ENCODE measurements around the gene NAV1. TPM values are rescaled to one million over a fixed set of nuclear protein-coding genes. Genes with fewer than 3 reads are reported as not detected.
"Not testable (repeated sequence)": the region's sequence is repeated elsewhere in the genome, so short reads cannot be mapped to it uniquely, and the experiment has no call there.

NAV1 gene, protein sequence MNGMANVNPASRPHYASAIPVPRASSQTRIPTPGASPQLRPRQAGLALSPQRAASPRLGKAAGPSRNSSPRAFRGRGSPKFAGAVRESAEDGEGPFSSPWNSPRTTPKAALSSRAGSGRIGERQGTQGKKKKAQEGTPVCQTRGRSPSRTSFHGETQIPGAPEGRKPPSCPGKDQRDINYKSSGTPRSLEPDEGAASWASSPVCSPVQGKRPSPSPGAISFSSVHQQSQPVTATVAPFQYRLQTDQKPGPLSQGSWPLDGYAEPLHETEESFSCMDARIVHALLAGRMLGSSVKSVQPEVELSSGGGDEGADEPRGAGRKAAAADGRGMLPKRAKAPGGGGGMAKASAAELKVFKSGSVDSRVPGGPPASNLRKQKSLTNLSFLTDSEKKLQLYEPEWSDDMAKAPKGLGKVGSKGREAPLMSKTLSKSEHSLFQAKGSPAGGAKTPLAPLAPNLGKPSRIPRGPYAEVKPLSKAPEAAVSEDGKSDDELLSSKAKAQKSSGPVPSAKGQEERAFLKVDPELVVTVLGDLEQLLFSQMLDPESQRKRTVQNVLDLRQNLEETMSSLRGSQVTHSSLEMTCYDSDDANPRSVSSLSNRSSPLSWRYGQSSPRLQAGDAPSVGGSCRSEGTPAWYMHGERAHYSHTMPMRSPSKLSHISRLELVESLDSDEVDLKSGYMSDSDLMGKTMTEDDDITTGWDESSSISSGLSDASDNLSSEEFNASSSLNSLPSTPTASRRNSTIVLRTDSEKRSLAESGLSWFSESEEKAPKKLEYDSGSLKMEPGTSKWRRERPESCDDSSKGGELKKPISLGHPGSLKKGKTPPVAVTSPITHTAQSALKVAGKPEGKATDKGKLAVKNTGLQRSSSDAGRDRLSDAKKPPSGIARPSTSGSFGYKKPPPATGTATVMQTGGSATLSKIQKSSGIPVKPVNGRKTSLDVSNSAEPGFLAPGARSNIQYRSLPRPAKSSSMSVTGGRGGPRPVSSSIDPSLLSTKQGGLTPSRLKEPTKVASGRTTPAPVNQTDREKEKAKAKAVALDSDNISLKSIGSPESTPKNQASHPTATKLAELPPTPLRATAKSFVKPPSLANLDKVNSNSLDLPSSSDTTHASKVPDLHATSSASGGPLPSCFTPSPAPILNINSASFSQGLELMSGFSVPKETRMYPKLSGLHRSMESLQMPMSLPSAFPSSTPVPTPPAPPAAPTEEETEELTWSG (N-terminal part only)
- total RNA-seq (ENCODE audit: unreplicated experiment) = 101 TPM
- long read RNA-seq, partial matches to known transcripts = 3 of 11 reads
- long read RNA-seq, other reads (novel, unspliced or antisense) = 7 of 11 reads

DNA sequence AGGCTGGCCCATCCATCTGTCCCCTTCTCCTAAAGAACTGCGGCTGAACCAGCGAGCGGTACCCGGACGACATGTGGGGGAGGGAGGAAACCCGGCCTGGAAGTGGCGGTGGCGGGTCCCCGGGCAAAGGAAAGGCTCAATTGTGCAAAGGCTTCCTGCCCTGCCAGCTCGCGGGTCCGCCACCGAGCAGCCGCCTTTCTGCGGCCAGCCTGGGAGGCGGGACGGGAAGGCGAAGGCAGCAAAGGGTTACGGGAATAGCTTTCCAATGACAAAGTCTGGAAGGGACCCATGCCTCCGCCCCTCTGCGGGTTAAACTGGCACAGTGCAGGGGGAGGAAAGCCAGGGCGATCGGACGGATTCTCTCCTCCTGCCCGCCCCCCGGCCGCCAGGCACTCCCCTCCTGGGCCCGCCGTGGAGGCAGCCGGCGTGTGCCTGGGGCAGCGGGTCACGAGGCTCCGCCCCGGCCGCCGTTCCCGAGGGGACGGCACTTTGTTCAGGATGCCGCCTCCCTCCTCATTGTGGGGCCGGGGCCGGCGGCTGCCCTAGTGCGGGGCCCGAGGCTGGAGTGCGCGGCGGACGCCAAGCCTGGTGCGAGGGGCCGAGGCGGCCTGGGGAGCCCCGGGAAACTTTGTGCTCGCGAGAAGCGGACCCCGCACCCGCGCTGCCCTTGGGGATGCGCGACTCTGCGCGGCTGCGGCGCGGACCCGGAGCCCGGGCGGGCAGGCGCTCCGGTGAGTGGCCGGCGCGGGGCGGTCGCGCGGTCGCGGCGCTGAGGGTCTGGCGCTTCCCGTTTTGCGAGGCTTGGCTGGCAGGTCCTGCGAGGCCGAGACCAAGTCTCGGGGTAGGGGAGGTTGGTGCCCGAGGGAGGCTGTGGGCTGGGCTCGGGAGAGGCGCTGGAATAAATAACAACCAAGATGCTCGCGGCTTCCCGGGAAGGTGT is at the start of gene NAV1:
NAV1 (plus strand) TSS at position 516 of the 940 bp plus-strand sequence. CDS start 83,758 bp downstream, outside the sequence.
- peak; percentile 83 for DNase-seq (ENCODE audit: low spot score)
- peak within 1 kb of the TSS; percentile 78 for H3K27ac Mint-ChIP-seq (ENCODE audit: unreplicated experiment)
- TF ChIP-seq CTCF (IDR thresholded peaks at IDR 0.05; ENCODE audit: unreplicated experiment) = no peak
- peaks cover 49% of the 10 kb centered on the region for H3K4me1 Mint-ChIP-seq (ENCODE audit: unreplicated experiment)
- H3K36me3 Mint-ChIP-seq (ENCODE audit: low read depth, unreplicated experiment) = peaks cover 4% of the 10 kb centered on the region
- peak within 1 kb of the TSS; percentile 96 for H3K4me3 Mint-ChIP-seq (ENCODE audit: unreplicated experiment)
- peaks cover 11% of the 10 kb centered on the region for H3K27me3 Mint-ChIP-seq (ENCODE audit: unreplicated experiment)
- H3K9me3 Mint-ChIP-seq (ENCODE audit: unreplicated experiment) = no peaks in the 10 kb centered on the region

DNA sequence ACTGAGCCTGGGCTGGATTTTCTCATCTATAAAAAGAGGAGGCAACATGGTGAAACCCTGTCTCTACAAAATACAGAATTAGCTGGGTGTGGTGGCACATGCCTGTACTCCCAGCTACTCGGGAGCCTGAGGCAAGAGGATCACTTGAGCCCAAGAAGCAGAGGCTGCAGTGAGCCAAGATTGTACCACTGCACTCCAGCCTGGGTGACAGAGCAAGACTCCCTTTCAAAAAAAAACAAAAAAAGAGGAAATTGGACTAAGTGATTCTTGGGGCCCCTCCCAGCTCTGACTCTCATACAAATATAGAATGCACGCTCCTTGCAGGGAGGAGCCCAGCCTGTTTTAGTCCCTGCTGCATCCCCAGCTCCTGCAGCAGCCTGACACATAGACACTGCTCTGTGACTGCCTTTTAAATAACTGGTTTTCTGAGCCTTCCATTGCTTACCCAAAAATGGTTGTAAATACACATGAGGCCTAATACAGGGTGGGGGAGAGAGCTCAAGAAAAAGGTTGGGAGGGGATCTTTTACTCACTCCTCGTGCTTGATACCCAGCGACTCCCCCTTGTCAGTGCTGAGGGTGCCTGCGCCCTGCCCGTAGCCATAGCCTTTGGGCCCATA is 49.2 kb upstream of the NAV1 start:
- Mint-ChIP-seq H3K9me3 (ENCODE audit: unreplicated experiment) (no peaks in the 10 kb centered on the region), H3K27ac (ENCODE audit: unreplicated experiment) (no peak overlapping the region), H3K27me3 (ENCODE audit: unreplicated experiment) (peaks cover 11% of the 10 kb centered on the region), H3K4me3 (ENCODE audit: unreplicated experiment) (no peak overlapping the region), H3K4me1 (ENCODE audit: unreplicated experiment) (peaks cover 71% of the 10 kb centered on the region), H3K36me3 (ENCODE audit: low read depth, unreplicated experiment) (peaks cover 33% of the 10 kb centered on the region)
- DNase-seq (ENCODE audit: low spot score) = no peak
- TF ChIP-seq CTCF (IDR thresholded peaks at IDR 0.05; ENCODE audit: unreplicated experiment) = no peak

- H3K27me3 Mint-ChIP-seq (ENCODE audit: unreplicated experiment) = peaks cover 10% of the 10 kb centered on the region
- H3K9me3 Mint-ChIP-seq (ENCODE audit: unreplicated experiment) = no peaks in the 10 kb centered on the region
- H3K27ac Mint-ChIP-seq (ENCODE audit: unreplicated experiment) = peak overlapping the region; percentile 64
- peaks cover 65% of the 10 kb centered on the region for H3K4me1 Mint-ChIP-seq (ENCODE audit: unreplicated experiment)
- no peak for TF ChIP-seq CTCF (IDR thresholded peaks at IDR 0.05; ENCODE audit: unreplicated experiment)
- no peak for DNase-seq (ENCODE audit: low spot score)
- peak overlapping the region; percentile 37 for H3K4me3 Mint-ChIP-seq (ENCODE audit: unreplicated experiment)
- H3K36me3 Mint-ChIP-seq (ENCODE audit: low read depth, unreplicated experiment) = peaks cover 38% of the 10 kb centered on the region
Observed at GRCh38 chr1:201490708-201491131, 48.2 kb upstream of the NAV1 start.

DNA sequence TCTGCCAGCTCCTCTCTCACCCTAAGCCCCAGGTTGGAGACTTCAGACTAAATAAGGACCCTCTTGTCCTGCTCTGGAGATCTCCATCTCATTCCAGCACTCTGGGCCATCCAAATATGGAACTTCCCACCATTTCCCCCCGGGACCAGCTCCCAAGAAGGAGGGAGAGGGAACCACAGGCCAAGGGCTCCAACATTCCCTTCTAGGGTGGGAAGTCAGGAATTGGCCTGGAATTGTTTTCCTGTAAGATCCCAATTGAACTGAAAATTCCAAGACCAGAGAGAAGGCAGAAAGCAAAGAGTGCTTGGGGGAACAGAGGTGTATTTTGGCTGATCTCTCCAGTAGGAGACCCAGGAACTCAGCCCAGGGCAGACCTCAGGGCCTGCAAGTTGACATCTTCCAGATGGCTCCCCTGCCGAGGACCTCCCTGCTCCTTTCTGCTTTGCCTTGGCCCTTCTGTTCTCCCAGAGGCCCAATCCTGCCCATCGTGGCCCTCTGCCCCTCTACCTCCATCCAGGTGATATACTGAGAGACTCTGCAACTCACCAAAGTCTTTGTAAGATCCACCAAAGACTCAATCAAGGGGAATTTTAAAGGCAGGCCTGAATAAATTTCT is 46.9 kb upstream of the NAV1 start:
- H3K27ac Mint-ChIP-seq (ENCODE audit: unreplicated experiment) = no peak overlapping the region
- H3K4me1 Mint-ChIP-seq (ENCODE audit: unreplicated experiment) = peaks cover 56% of the 10 kb centered on the region
- H3K4me3 Mint-ChIP-seq (ENCODE audit: unreplicated experiment) = peak overlapping the region; percentile 9
- no peaks in the 10 kb centered on the region for H3K9me3 Mint-ChIP-seq (ENCODE audit: unreplicated experiment)
- DNase-seq (ENCODE audit: low spot score) = no peak
- H3K27me3 Mint-ChIP-seq (ENCODE audit: unreplicated experiment) = peaks cover 12% of the 10 kb centered on the region
- H3K36me3 Mint-ChIP-seq (ENCODE audit: low read depth, unreplicated experiment) = peaks cover 49% of the 10 kb centered on the region
- TF ChIP-seq CTCF (IDR thresholded peaks at IDR 0.05; ENCODE audit: unreplicated experiment) = no peak

DNA sequence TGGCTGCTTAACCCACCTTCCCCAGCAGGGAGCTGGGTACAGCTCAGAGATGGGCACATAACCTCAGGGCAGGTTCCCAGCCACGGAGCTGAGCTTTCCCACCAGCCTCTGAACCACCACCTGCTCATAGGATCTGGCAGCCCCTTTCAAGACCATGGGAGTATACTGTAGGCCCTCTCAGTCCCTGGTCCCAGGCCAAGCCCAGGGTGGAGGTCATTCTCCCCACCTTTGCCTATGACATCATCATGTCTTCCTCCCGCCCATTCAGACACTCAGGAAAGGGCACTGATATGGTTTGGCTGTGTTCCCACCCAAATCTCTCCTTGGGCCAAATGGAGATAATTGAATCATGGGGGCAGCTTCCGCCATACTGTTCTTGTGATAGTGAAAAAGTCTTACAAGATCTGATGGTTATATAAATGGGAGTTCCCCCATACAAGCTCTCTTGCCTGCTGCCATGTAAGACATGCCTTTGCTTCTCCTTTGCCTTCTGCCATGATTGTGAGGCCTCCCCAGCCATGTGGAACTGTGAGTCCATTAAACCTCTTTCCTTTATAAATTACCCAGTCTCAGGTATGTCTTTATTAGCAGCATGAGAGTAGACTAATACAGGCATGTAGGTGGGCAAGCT is 45.8 kb upstream of the NAV1 start:
- H3K9me3 Mint-ChIP-seq (ENCODE audit: unreplicated experiment); DNase-seq (ENCODE audit: low spot score); H3K27ac Mint-ChIP-seq (ENCODE audit: unreplicated experiment): not testable (repeated sequence)
- Mint-ChIP-seq H3K36me3 (ENCODE audit: low read depth, unreplicated experiment) (peaks cover 44% of the 10 kb centered on the region), H3K4me3 (ENCODE audit: unreplicated experiment) (peak overlapping the region; percentile 62), H3K27me3 (ENCODE audit: unreplicated experiment) (peaks cover 16% of the 10 kb centered on the region), H3K4me1 (ENCODE audit: unreplicated experiment) (peaks cover 47% of the 10 kb centered on the region)
